ENCODE results near the gene HSFX1.
"Not testable (repeated sequence)": the region's sequence is repeated elsewhere in the genome, so short reads cannot be mapped to it uniquely, and the experiment has no call there.

The HSFX1 gene

GRCh38 chrX:149773026-149773425 lies 842 bp upstream of the HSFX1 start:
- H4K8ac ChIP-seq (ENCODE audit: low read depth, low read length); H3K36me3 ChIP-seq (replicated peaks in 1 of 2; ENCODE audit: control insufficient read depth in 2 of 2, insufficient read depth in 2 of 2, low read length in 2 of 2); H3K4me2 ChIP-seq (ENCODE audit: insufficient read depth, low read length, poor library complexity, severe bottlenecking); H3K4ac ChIP-seq (ENCODE audit: low read length); H3K27ac ChIP-seq (replicated peaks; ENCODE audit: low read length); H3K14ac ChIP-seq (ENCODE audit: low read length); H3K4me3 ChIP-seq (ENCODE audit: low read length in 2 of 2); H3K9me3 ChIP-seq (replicated peaks in 1 of 2; ENCODE audit: control insufficient read depth in 2 of 2, insufficient read depth in 1 of 2, low read depth in 1 of 2, low read length in 2 of 2); H2BK12ac ChIP-seq (ENCODE audit: low read length); H3K27me3 ChIP-seq (ENCODE audit: control insufficient read depth in 3 of 3, insufficient read depth in 3 of 3, low read depth in 1 of 3, low read length in 3 of 3); H3K79me1 ChIP-seq (ENCODE audit: low read depth, low read length); H3K9ac ChIP-seq (ENCODE audit: low read depth, low read length, poor library complexity); H3K18ac ChIP-seq (ENCODE audit: low read length); H3K4me1 ChIP-seq (ENCODE audit: control insufficient read depth in 2 of 2, insufficient read depth in 1 of 2, low read depth in 1 of 2, low read length in 2 of 2); H2BK5ac ChIP-seq (ENCODE audit: low read length); H2AFZ ChIP-seq (ENCODE audit: low read length); H2BK15ac ChIP-seq (ENCODE audit: low read length); H4K91ac ChIP-seq (ENCODE audit: low read depth, low read length, poor library complexity); H2BK120ac ChIP-seq (ENCODE audit: low read depth, low read length); H2AK5ac ChIP-seq (ENCODE audit: low read depth, low read length); DNase-seq (ENCODE audit: low spot score); H3K23ac ChIP-seq (ENCODE audit: low read depth, low read length, poor library complexity): not testable (repeated sequence)
- no CpG with 5 or more reads among the region's 9 CpGs for WGBS, 2 donors (ENCODE audit: extremely low coverage in 2 of 2, insufficient read length in 2 of 2, insufficient replicate concordance in 1 of 2)

- H3K4me2 ChIP-seq (ENCODE audit: insufficient read depth, low read length, poor library complexity, severe bottlenecking); H3K23ac ChIP-seq (ENCODE audit: low read depth, low read length, poor library complexity); H2AFZ ChIP-seq (ENCODE audit: low read length); H3K36me3 ChIP-seq (replicated peaks in 1 of 2; ENCODE audit: control insufficient read depth in 2 of 2, insufficient read depth in 2 of 2, low read length in 2 of 2); H3K4me3 ChIP-seq (ENCODE audit: low read length in 2 of 2); H2BK120ac ChIP-seq (ENCODE audit: low read depth, low read length); H4K91ac ChIP-seq (ENCODE audit: low read depth, low read length, poor library complexity); H3K14ac ChIP-seq (ENCODE audit: low read length); H3K4me1 ChIP-seq (ENCODE audit: control insufficient read depth in 2 of 2, insufficient read depth in 1 of 2, low read depth in 1 of 2, low read length in 2 of 2); H2BK15ac ChIP-seq (ENCODE audit: low read length); H2AK5ac ChIP-seq (ENCODE audit: low read depth, low read length); H3K27me3 ChIP-seq (ENCODE audit: control insufficient read depth in 3 of 3, insufficient read depth in 3 of 3, low read depth in 1 of 3, low read length in 3 of 3); H3K79me1 ChIP-seq (ENCODE audit: low read depth, low read length); H3K18ac ChIP-seq (ENCODE audit: low read length); H3K4ac ChIP-seq (ENCODE audit: low read length); H3K9me3 ChIP-seq (replicated peaks in 1 of 2; ENCODE audit: control insufficient read depth in 2 of 2, insufficient read depth in 1 of 2, low read depth in 1 of 2, low read length in 2 of 2); H2BK5ac ChIP-seq (ENCODE audit: low read length); H3K27ac ChIP-seq (replicated peaks; ENCODE audit: low read length); H3K9ac ChIP-seq (ENCODE audit: low read depth, low read length, poor library complexity); H2BK12ac ChIP-seq (ENCODE audit: low read length); DNase-seq (ENCODE audit: low spot score); H4K8ac ChIP-seq (ENCODE audit: low read depth, low read length): not testable (repeated sequence)
- WGBS, 2 donors (ENCODE audit: extremely low coverage in 2 of 2, insufficient read length in 2 of 2, insufficient replicate concordance in 1 of 2): no CpG with 5 or more reads among the region's 7 CpGs
These were observed 4.1 kb downstream of the HSFX1 start for GRCh38 chrX:149777999-149778398.

GRCh38 chrX:149781727-149782126 lies 7.9 kb downstream of the HSFX1 start, which contains the start of gene MAGEA9:
MAGEA9 (plus strand) TSS chrX:149781930; CDS start chrX:149786211, 4,281 bp downstream.
- not testable (repeated sequence) for H2AFZ ChIP-seq (ENCODE audit: low read length); H2BK12ac ChIP-seq (ENCODE audit: low read length); H3K27me3 ChIP-seq (ENCODE audit: control insufficient read depth in 3 of 3, insufficient read depth in 3 of 3, low read depth in 1 of 3, low read length in 3 of 3); DNase-seq (ENCODE audit: low spot score); H3K4me1 ChIP-seq (ENCODE audit: control insufficient read depth in 2 of 2, insufficient read depth in 1 of 2, low read depth in 1 of 2, low read length in 2 of 2); H3K79me1 ChIP-seq (ENCODE audit: low read depth, low read length); H2BK15ac ChIP-seq (ENCODE audit: low read length); H3K4me3 ChIP-seq (ENCODE audit: low read length in 2 of 2); H3K18ac ChIP-seq (ENCODE audit: low read length); H3K4ac ChIP-seq (ENCODE audit: low read length); H4K91ac ChIP-seq (ENCODE audit: low read depth, low read length, poor library complexity); H2BK120ac ChIP-seq (ENCODE audit: low read depth, low read length); H3K36me3 ChIP-seq (replicated peaks in 1 of 2; ENCODE audit: control insufficient read depth in 2 of 2, insufficient read depth in 2 of 2, low read length in 2 of 2); H2AK5ac ChIP-seq (ENCODE audit: low read depth, low read length); H3K9me3 ChIP-seq (replicated peaks in 1 of 2; ENCODE audit: control insufficient read depth in 2 of 2, insufficient read depth in 1 of 2, low read depth in 1 of 2, low read length in 2 of 2); H4K8ac ChIP-seq (ENCODE audit: low read depth, low read length); H3K23ac ChIP-seq (ENCODE audit: low read depth, low read length, poor library complexity); H3K27ac ChIP-seq (replicated peaks; ENCODE audit: low read length); H3K9ac ChIP-seq (ENCODE audit: low read depth, low read length, poor library complexity); H3K14ac ChIP-seq (ENCODE audit: low read length); H3K4me2 ChIP-seq (ENCODE audit: insufficient read depth, low read length, poor library complexity, severe bottlenecking); H2BK5ac ChIP-seq (ENCODE audit: low read length)
- no CpG with 5 or more reads among the region's 14 CpGs for WGBS, 2 donors (ENCODE audit: extremely low coverage in 2 of 2, insufficient read length in 2 of 2, insufficient replicate concordance in 1 of 2)

DNA sequence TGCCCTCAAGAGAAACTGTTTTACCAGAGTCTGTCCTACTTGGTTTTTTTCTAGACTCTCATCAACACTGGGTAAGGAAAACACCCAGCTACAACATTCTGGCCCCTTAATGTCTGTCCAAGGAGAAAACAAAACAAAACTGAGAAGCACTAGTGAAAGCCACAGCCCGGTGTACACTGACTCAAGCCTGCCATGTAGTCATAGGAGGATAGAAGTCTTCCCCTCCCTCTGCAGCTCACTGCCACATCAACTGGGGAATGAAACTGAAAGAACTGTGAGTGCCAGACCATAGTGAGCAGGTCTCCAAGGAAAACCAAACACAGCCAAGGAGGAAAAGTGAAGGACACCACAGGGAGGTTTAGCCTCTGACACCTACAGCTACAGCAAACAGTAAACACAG lies 21.7 kb downstream of the HSFX1 start:
- no CpG with 5 or more reads among the region's 1 CpG for WGBS, 2 donors (ENCODE audit: extremely low coverage in 2 of 2, insufficient read length in 2 of 2, insufficient replicate concordance in 1 of 2)
- H3K14ac ChIP-seq (ENCODE audit: low read length): not testable (repeated sequence)

More for the DNA sequence above, 21.7 kb downstream of the HSFX1 start:
- H3K79me1 ChIP-seq (ENCODE audit: low read depth, low read length); H2BK120ac ChIP-seq (ENCODE audit: low read depth, low read length); H3K9me3 ChIP-seq (replicated peaks in 1 of 2; ENCODE audit: control insufficient read depth in 2 of 2, insufficient read depth in 1 of 2, low read depth in 1 of 2, low read length in 2 of 2); H4K8ac ChIP-seq (ENCODE audit: low read depth, low read length); H3K36me3 ChIP-seq (replicated peaks in 1 of 2; ENCODE audit: control insufficient read depth in 2 of 2, insufficient read depth in 2 of 2, low read length in 2 of 2); H3K4me1 ChIP-seq (ENCODE audit: control insufficient read depth in 2 of 2, insufficient read depth in 1 of 2, low read depth in 1 of 2, low read length in 2 of 2); H2AK5ac ChIP-seq (ENCODE audit: low read depth, low read length); H3K4me2 ChIP-seq (ENCODE audit: insufficient read depth, low read length, poor library complexity, severe bottlenecking); H3K4ac ChIP-seq (ENCODE audit: low read length); H3K27me3 ChIP-seq (ENCODE audit: control insufficient read depth in 3 of 3, insufficient read depth in 3 of 3, low read depth in 1 of 3, low read length in 3 of 3); H2BK5ac ChIP-seq (ENCODE audit: low read length); H2AFZ ChIP-seq (ENCODE audit: low read length); H3K23ac ChIP-seq (ENCODE audit: low read depth, low read length, poor library complexity); H3K18ac ChIP-seq (ENCODE audit: low read length); H3K27ac ChIP-seq (replicated peaks; ENCODE audit: low read length); H3K9ac ChIP-seq (ENCODE audit: low read depth, low read length, poor library complexity); DNase-seq (ENCODE audit: low spot score); H3K4me3 ChIP-seq (ENCODE audit: low read length in 2 of 2); H4K91ac ChIP-seq (ENCODE audit: low read depth, low read length, poor library complexity); H2BK12ac ChIP-seq (ENCODE audit: low read length); H2BK15ac ChIP-seq (ENCODE audit: low read length): not testable (repeated sequence)

Data from neuronal stem cell (in vitro differentiated cells).